HG03460 (cell line): ENCODE data around the gene IGLL5.
"Not testable (repeated sequence)": the region's sequence is repeated elsewhere in the genome, so short reads cannot be mapped to it uniquely, and the experiment has no call there.

Source experiments
- ATAC-seq: cut with Tn5 transposase; IDR thresholded peaks from one replicate; pipeline ENCODE4 v1.9.1; 2021; ENCODE audit not compliant: unreplicated experiment

The IGLL5 gene

DNA sequence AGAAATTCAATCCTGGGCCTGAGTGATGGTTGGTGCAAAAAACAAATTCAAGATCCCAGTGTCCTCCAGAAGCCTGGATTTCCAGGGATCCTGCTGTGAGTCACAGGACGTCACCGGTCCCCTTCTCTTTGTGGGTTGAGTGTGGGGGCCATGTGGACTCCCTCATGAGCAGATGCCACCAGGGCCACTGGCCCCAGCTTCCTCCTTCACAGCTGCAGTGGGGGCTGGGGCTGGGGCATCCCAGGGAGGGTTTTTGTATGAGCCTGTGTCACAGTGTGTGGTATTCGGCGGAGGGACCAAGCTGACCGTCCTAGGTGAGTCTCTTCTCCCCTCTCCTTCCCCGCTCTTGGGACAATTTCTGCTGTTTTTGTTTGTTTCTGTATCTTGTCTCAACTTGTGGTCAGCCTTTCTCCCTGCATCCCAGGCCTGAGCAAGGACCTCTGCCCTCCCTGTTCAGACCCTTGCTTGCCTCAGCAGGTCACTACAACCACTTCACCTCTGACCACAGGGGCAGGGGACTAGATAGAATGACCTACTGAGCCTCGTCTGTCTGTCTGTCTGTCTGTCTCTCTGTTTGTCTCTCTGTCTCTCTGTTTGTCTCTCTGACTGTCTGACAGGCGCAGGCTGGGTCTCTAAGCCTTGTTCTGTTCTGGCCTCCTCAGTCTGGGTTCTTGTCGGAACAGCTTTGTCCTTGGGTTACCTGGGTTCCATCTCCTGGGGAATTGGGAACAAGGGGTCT is 11.9 kb downstream of the IGLL5 start:
- not testable (repeated sequence) for ATAC-seq

DNA sequence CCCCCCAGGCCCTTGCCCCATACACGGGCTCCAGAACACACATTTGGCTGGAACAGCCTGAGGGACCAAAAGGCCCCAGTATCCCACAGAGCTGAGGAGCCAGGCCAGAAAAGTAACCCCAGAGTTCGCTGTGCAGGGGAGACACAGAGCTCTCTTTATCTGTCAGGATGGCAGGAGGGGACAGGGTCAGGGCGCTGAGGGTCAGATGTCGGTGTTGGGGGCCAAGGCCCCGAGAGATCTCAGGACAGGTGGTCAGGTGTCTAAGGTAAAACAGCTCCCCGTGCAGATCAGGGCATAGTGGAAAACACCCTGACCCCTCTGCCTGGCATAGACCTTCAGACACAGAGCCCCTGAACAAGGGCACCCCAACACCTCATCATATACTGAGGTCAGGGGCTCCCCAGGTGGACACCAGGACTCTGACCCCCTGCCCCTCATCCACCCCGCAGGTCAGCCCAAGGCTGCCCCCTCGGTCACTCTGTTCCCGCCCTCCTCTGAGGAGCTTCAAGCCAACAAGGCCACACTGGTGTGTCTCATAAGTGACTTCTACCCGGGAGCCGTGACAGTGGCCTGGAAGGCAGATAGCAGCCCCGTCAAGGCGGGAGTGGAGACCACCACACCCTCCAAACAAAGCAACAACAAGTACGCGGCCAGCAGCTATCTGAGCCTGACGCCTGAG is 13.1 kb downstream of the IGLL5 start:
- not testable (repeated sequence) for ATAC-seq

GRCh38 chr22:22901578-22902218 is 14.1 kb downstream of the IGLL5 start:
- ATAC-seq: no peak

DNA sequence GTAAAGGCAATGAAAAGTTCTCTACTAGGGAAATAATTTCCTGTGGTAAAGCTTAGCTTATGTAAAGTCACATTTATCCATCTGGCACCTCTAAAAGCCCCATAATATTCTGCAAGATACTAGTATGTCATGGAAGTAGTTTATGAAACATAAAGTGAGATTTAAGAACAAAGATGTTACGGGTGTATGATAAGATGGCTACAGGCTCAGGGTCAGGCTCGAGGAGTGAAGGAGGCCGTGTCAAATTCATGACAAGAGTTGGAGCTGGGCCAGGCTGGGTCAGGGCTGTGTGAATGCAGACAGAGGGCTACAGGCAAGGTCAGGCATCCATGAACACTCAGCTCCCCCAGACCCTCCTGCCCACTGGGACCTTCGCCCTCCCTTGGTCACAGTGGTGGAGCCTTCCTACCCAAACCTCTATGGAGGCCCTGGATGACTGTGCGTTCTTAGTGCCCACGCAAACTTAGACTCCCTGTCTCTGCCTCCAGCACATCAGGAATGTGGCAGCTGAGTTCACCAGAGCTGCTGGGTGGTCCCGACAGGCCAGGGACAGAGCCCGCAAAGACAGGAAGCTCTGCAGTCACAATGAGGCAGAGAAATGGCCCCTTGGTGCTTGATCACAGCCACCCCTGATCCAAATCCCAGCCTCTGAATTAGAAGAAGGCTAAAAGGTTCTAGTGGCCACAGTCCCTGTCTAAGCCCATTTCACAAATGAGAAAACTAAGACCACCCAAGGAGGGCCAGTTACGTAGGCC is 14.8 kb downstream of the IGLL5 start:
- ATAC-seq: no peak

DNA sequence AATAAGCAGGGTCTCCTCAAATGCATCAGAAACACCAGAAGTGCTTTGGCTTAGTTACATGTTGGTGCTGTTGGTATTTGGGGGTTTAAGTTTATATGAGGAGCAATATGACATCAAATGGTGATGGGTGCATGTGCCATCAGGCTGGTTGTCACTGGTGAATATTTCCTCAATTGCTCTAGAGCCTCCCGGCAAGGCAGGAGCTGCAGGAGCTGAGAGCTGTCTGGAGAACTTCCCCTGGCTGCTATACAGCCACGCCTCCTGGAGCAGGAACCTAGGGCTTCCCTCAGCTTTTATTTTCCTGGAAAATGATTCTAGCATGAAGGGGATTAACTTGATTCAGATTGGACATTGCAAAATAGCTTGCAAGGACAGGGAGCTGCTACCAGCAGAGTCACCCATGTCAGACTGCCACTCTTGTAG is 15.8 kb downstream of the IGLL5 start:
- ATAC-seq: no peak

DNA sequence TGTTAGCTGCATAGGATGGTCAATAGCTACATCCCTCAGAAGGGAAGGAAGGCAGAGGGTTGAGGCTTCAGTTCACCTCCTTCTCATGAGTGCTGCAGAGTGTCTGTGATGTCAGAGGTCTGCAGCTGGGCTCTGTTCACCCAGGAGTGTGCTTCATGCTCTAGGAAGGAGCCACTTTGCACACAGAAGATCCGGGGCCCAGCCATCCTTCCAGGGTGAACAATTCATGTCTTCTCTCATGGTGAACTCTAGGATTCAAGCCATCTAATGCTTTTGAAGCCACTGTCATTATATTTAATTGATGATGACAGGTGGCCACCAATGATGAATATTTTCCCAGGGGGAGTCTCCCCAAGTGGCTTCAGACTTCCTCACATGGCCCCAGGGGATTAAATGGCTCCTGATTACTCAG is 16.2 kb downstream of the IGLL5 start:
- ATAC-seq: not testable (repeated sequence)

DNA sequence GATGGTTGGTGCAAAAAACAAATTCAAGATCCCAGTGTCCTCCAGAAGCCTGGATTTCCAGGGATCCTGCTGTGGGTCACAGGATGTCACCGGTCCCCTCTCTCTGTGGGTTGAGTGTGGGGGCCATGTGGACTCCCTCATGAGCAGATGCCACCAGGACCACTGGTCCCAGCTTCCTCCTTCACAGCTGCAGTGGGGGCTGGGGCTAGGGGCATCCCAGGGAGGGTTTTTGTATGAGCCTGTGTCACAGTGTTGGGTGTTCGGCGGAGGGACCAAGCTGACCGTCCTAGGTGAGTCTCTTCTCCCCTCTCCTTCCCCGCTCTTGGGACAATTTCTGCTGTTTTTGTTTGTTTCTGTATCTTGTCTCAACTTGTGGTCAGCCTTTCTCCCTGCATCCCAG is 17.1 kb downstream of the IGLL5 start:
- not testable (repeated sequence) for ATAC-seq

- ATAC-seq: not testable (repeated sequence)
These were observed 18.8 kb downstream of the IGLL5 start for GRCh38 chr22:22906391-22906790.

DNA sequence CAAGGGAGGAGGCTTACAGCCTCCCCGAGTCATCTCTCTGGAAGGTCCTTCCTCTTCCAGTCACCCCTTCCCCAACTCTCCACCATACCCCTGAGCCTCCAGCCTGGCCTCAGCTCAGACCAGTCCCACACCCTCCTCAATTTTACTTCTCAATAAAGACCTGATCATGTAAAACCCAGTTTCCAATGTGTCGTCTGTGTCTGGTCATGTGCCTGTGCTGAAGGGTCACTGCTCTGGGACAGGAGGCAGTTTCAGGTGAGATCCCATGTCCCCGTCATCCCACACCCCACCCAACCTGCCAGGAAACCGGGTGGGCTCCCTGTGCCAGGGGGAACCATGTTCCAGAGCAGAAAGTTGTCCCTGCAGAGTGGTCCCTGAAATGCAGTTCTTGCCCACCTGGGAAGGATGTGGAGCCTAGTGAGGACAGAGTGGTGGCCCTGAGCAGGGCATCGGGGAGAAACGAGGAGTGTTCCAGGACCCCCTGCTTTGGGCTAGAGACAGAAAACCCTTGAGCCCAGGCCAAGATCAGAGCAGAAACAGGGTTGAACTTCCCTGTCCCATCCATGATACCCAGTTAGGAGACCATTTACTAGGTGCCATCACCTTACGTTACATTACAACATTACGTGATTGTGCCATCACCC is 19.4 kb downstream of the IGLL5 start:
- ATAC-seq: no peak

DNA sequence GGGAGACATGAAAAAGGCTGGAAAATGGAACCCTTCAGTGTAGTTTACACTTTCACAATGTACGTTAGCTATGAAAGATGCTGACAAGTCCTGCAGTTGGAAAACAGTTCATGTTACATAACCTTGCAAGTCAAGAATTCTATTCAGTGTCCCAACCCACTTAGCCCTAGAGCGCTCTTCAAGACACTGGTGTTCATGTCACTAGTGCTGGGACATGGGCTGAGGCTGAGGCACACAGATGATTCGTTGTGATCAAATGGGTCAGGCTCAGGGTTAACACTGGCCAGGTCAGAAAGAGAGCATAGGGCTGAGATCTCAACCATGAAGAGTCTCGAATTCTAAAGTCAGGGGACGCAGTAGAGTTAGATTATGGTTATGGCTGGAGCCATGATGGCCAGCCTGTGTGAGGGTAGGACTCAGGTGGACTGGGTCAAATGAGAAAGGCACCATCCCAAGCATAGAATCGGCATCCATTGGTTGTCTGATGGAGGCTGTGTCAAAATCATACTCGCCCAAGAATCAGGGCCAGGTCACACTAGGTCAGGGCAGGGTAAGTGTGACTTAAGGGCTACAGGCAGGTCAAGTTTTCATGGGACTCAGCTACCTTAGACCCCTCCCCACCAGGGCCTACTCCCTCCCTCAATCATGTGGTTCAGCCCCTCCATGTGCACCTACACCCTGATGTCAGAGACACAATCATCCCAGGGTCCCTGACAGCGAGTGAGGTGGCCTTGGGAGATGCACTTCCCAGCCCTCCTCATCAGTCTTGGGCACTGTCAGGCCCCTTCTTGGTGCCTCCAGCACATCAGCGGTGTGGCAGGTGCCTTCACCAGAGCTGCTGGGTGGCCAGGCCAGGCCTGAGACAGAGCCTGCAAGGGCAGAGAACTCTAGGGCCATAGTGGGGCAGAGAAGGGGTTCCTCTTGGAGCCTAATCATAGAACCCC is 20.2 kb downstream of the IGLL5 start:
- no peak for ATAC-seq

GRCh38 chr22:22908495-22908861 is 20.9 kb downstream of the IGLL5 start:
- ATAC-seq: no peak

- ATAC-seq: no peak
These were observed 21.5 kb downstream of the IGLL5 start for GRCh38 chr22:22908941-22909604.

- no peak for ATAC-seq
These were observed 22.1 kb downstream of the IGLL5 start for GRCh38 chr22:22909605-22910271.

- no peak for ATAC-seq
These were observed 22.9 kb downstream of the IGLL5 start for GRCh38 chr22:22910272-22911240.

GRCh38 chr22:22911327-22912134 is 23.9 kb downstream of the IGLL5 start:
- ATAC-seq: no peak

DNA sequence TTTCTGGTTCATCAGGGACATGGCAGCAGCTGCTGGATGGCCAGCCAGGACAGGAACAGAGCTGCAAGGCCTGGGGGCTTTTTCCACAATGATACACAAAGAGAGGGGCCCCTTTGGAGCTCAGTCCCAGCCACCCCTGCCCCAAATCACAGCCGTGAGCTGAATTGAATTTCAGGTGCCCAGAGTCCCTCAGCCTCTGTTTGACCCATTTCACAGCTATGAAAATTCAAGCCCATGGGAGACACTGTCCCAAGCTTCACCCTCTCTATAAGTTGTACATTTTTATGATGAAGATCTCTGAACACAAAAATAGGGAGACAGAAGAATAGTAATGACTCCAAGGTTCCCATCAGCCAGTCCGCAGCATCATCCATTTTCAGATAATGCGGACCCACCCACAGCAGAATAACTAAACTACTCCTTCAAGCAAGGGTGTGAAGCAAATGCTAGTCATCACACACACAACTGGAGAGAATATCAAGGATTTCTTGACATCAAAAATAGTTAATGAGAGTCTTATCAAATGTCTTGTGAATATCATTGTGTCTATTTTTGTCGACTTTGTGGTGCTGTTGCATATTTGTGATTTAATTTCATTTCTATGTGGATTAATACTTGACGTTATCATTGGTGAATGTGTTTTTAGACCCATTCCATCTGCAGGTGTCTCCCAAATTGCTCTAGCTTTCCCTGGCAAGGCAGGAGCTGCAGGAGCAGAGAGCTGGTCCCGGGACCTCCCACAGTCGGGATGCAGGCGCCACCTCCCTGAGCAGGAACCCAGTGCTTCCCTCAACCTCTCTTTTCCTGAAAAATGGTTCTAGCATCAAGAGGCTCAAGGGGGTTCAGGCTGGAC is 24.7 kb downstream of the IGLL5 start:
- ATAC-seq: no peak
